HG02840 (cell line): Measurements from ENCODE around the gene FAM120B.
"Not testable (repeated sequence)": the region's sequence is repeated elsewhere in the genome, so short reads cannot be mapped to it uniquely, and the experiment has no call there.

Experiments
- ATAC-seq: cut with Tn5 transposase; IDR thresholded peaks from one replicate; pipeline ENCODE4 v1.9.1; 2021; ENCODE audit warnings: mild to moderate bottlenecking, moderate library complexity, moderate number of reproducible peaks; ENCODE audit not compliant: unreplicated experiment, low FRiP score

FAM120B gene

GRCh38 chr6:170296423-170296745 is 10.2 kb upstream of the FAM120B start:
- no peak for ATAC-seq

GRCh38 chr6:170296746-170297575 is 9.6 kb upstream of the FAM120B start:
- no peak for ATAC-seq

- no peak for ATAC-seq
Observed at GRCh38 chr6:170297576-170298330, 8.8 kb upstream of the FAM120B start.

- no peak for ATAC-seq
Observed at GRCh38 chr6:170298688-170299087, 7.9 kb upstream of the FAM120B start.

GRCh38 chr6:170301184-170301583 is 5.4 kb upstream of the FAM120B start:
- no peak for ATAC-seq

GRCh38 chr6:170305805-170306323 is 694 bp upstream of the FAM120B start:
- ATAC-seq = no peak

- no peak for ATAC-seq
Observed at GRCh38 chr6:170307080-170307545, 555 bp downstream of the FAM120B start.

- ATAC-seq = no peak
Observed at GRCh38 chr6:170308761-170309160, 2.2 kb downstream of the FAM120B start.

GRCh38 chr6:170311696-170312095 is 5.1 kb downstream of the FAM120B start:
- ATAC-seq = no peak

- no peak for ATAC-seq
Observed at GRCh38 chr6:170312876-170313275, 6.3 kb downstream of the FAM120B start.

- no peak for ATAC-seq
Observed at GRCh38 chr6:170313716-170314295, 7.2 kb downstream of the FAM120B start.

- ATAC-seq = no peak
Observed at GRCh38 chr6:170314983-170315382, 8.4 kb downstream of the FAM120B start.

- ATAC-seq = no peak
Observed at GRCh38 chr6:170316071-170316470, 9.5 kb downstream of the FAM120B start.

GRCh38 chr6:170317076-170317475 is 10.5 kb downstream of the FAM120B start:
- ATAC-seq = no peak

GRCh38 chr6:170317718-170318117 is 11.2 kb downstream of the FAM120B start:
- no peak for ATAC-seq

GRCh38 chr6:170329321-170329720 is 22.8 kb downstream of the FAM120B start:
- no peak for ATAC-seq

- not testable (repeated sequence) for ATAC-seq
Observed at GRCh38 chr6:170335199-170335598, 28.6 kb downstream of the FAM120B start.

GRCh38 chr6:170344631-170345576 is 38.3 kb downstream of the FAM120B start:
- ATAC-seq = no peak

- ATAC-seq = no peak
Observed at GRCh38 chr6:170345662-170346061, 39.1 kb downstream of the FAM120B start.

GRCh38 chr6:170346649-170347048 is 40.1 kb downstream of the FAM120B start:
- no peak for ATAC-seq
